Esophagus muscularis mucosa (tissue), 4 donors: ENCODE results near the gene DENND11. TPM values are rescaled to one million over a fixed set of nuclear protein-coding genes. Genes with fewer than 3 reads are reported as not detected.

Source experiments
- DNase-seq: peaks from one replicate; pipeline ENCODE4 v3.0.0-alpha.2; 2017; ENCODE audit errors: extremely low spot score
- H3K27ac ChIP-seq, 4 donors: fragments of 200-600 bp; sonication (generic); replicated peaks in 1 of 4; 1 replicate in 3 of 4; 2 replicates in 1 of 4; pipeline ENCODE4 v1.5.1; 2016 to 2019; ENCODE audit warnings: mild to moderate bottlenecking in 1 of 4
- H3K27me3 ChIP-seq, 4 donors: fragments of 200-600 bp; sonication (generic); one replicate each; pipeline versions ENCODE4 v1.5.1 to v1.6.0; 2016 to 2019
- H3K36me3 ChIP-seq, 4 donors: fragments of 200-600 bp; sonication (generic); one replicate each; pipeline ENCODE4 v1.5.1; 2016 to 2019
- H3K4me1 ChIP-seq, 4 donors: fragments of 200-600 bp; sonication (generic); one replicate each; pipeline ENCODE4 v1.5.1; 2016 to 2019
- H3K4me3 ChIP-seq, 4 donors: fragments of 200-600 bp; sonication (generic); 1 replicate in 2 of 4; 2 replicates in 2 of 4; pipeline ENCODE4 v1.5.1; 2016 to 2019; ENCODE audit warnings: mild to moderate bottlenecking in 4 of 4, moderate library complexity in 1 of 4
- H3K9me3 ChIP-seq, 4 donors: fragments of 200-600 bp; sonication (generic); 1 replicate in 3 of 4; 2 replicates in 1 of 4; pipeline ENCODE4 v1.5.1; 2016 to 2019
- EP300 ChIP-seq: sonication (generic); formaldehyde crosslinking; IDR thresholded peaks from one replicate; pipeline ENCODE4 v1.6.1; 2017; ENCODE audit warnings: antibody characterized with exemption
- POLR2A ChIP-seq: fragments of 450-650 bp; IDR thresholded peaks from one replicate; pipeline ENCODE4 v1.6.1; 2017; ENCODE audit warnings: antibody characterized with exemption, moderate library complexity, mild to moderate bottlenecking, low read depth
- POLR2AphosphoS5 ChIP-seq, 2 donors: sonication (generic); formaldehyde crosslinking; IDR thresholded peaks; one replicate each; pipeline ENCODE4 v1.6.1; 2017; ENCODE audit warnings: antibody characterized with exemption in 2 of 2
- WGBS: methylation state at CpG from one replicate; pipeline ENCODE4 v1.1.5; 2018; 5-methylcytosine and 5-hydroxymethylcytosine counted together
- intact Hi-C: fragments of 100-400 bp; cut with DNase I; formaldehyde crosslinking; loops from one replicate; pipeline ENCODE4 v1.15.1; 2023
- total RNA-seq, 4 donors: library from RNA; depleted of rRNA; stranded (reverse); fragments of >200 nt; gene quantifications; one replicate each; pipeline versions ENCODE4 v1.1.0 to v1.2.1, GENCODE V29; 2016
- TF ChIP-seq, protein P1 (sequence below), 3 experiments: fragments of 200-600 bp in 2 of 3; fragments of 450-650 bp in 1 of 3; sonication (generic) in 2 of 3; IDR thresholded peaks; one replicate each; pipeline ENCODE4 v1.5.1; 2017 to 2019; ENCODE audit warnings: antibody characterized with exemption in 3 of 3, mild to moderate bottlenecking in 2 of 3, moderate library complexity in 1 of 3

The DENND11 gene
- total RNA-seq, 4 donors from 2014 or later, result 14.9 to 25.4 (median 16.3) TPM

DNA sequence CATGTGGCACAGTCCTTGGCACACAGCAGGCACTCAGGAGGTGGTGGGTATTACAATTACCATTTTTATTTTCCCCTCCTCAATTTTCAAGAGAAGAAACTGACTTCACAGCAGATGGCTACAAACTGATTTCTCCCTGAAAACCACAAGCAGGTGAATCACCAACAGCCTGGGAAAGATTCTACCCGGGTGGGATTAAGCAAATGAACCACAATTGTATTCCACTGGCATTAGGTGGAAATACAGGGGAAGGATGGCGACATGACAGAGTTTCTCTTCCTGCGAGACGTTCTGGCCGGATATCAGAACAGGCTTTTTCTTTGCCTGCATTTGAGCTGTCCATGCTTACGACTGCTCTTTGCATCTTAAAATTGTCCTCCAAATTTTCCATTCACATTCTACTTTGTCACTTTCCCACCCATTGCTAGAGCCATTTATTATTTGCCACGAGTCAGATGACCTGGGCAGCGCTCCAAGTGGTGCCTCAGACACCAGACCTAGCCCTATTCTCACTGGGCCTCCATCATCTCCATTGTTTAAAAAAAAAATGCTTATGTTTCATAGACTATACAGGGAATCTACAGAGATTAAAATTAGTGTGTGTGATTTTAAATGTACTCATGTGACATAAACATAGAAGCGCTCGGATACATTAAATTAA lies 4.6 kb downstream of the DENND11 start:
- no peak overlapping the region for H3K27ac ChIP-seq
- TF ChIP-seq POLR2A, result no peak
- no peaks in the 10 kb centered on the region for H3K9me3 ChIP-seq
- no peaks in the 10 kb centered on the region for H3K36me3 ChIP-seq
- peaks cover 20 to 57% (median 45%) of the 10 kb centered on the region in 4 donors for H3K4me1 ChIP-seq
- 62% methylated on average over 10 of the region's 10 CpGs for WGBS
- intact Hi-C loops, result no loop called here
- no peaks in the 10 kb centered on the region for H3K27me3 ChIP-seq
- no peak overlapping the region for H3K4me3 ChIP-seq
- no peak for DNase-seq

DNA sequence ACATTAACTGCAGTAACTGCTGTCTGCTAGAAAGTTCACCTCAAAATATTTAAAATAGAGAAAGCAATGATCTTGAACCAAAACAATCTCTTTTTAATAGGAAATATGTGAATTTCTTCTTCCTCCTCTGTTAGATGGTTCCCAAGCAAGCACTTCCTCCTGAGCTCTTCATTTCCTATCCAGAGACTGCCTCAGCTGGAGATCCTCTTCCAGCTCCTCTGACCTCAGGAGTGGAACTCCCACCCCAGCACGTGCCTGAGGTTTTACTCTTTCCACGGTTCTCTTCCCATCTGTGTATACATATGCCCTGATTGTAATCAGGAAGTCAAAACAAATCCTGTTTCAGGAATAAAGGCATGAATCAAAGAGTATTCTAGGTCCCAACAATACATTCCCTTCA lies 5.6 kb downstream of the DENND11 start:
- 35% methylated on average over 2 of the region's 2 CpGs for WGBS
- Histone ChIP-seq H3K27ac (no peak overlapping the region), H3K4me3 (no peak overlapping the region), H3K9me3 (no peaks in the 10 kb centered on the region), H3K4me1 (peaks cover 20 to 55% (median 44%) of the 10 kb centered on the region in 4 donors), H3K27me3 (no peaks in the 10 kb centered on the region), H3K36me3 (no peaks in the 10 kb centered on the region)
- intact Hi-C loops, result no loop called here
- TF ChIP-seq, protein P1, sequence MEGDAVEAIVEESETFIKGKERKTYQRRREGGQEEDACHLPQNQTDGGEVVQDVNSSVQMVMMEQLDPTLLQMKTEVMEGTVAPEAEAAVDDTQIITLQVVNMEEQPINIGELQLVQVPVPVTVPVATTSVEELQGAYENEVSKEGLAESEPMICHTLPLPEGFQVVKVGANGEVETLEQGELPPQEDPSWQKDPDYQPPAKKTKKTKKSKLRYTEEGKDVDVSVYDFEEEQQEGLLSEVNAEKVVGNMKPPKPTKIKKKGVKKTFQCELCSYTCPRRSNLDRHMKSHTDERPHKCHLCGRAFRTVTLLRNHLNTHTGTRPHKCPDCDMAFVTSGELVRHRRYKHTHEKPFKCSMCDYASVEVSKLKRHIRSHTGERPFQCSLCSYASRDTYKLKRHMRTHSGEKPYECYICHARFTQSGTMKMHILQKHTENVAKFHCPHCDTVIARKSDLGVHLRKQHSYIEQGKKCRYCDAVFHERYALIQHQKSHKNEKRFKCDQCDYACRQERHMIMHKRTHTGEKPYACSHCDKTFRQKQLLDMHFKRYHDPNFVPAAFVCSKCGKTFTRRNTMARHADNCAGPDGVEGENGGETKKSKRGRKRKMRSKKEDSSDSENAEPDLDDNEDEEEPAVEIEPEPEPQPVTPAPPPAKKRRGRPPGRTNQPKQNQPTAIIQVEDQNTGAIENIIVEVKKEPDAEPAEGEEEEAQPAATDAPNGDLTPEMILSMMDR (IDR thresholded peaks at IDR 0.05), result no peak
- TF ChIP-seq POLR2AphosphoS5 (IDR thresholded peaks at IDR 0.05) (no peak), POLR2A (no peak), EP300 (no peak)
- no peak for DNase-seq

DNA sequence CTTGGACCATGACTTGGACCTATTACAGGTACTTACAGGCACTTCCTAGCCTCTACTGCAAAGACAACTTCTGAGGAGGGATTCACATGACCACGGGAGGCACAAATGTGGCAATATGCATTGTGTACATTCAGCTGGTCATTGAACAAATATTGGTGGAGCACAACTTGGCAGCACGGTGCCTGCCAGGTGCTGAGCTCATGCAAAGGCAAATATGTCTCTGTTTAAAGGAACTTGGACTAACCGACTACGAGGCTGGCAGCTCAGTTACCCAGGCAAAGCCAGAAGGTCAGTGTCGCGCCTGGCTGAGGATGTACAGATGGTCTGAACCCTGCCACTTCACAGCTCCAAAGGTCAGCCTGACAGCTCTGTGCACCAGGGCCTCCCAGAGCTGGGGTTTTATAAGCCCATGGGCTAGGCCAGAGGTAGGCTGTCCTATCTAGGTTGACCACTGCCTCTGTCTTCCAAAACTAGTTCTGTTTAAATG lies 6.1 kb downstream of the DENND11 start:
- intact Hi-C loops, result no loop called here
- WGBS, result 87% methylated on average over 6 of the region's 6 CpGs
- DNase-seq, result no peak
- Histone ChIP-seq H3K27ac (no peak overlapping the region), H3K27me3 (no peaks in the 10 kb centered on the region), H3K4me1 (peaks cover 18 to 52% (median 41%) of the 10 kb centered on the region in 4 donors), H3K36me3 (no peaks in the 10 kb centered on the region), H3K9me3 (no peaks in the 10 kb centered on the region), H3K4me3 (no peak overlapping the region)
- TF ChIP-seq POLR2A, result no peak
- TF ChIP-seq EP300, result no peak
- TF ChIP-seq, protein P1 (IDR thresholded peaks at IDR 0.05), result no peak
- no peak for TF ChIP-seq POLR2AphosphoS5 (IDR thresholded peaks at IDR 0.05)

DNA sequence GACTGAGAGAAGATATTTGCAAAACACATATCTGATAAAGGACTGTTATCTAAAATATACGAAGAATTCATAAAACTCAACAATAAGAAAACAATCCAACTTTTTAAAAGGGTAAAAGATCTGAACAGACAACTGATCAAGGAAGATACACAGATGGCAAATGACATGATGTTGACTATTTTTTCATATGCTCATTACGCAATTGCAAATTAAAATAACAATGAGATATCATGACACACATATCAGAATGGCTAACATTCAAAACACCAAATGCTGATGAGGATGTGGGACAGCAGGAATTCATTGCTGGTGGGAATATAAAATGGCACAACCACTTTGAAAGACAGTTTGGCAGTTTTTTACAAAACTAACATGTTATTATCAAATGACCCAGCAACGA lies 8.9 kb downstream of the DENND11 start:
- H3K9me3 ChIP-seq, result no peaks in the 10 kb centered on the region
- no peak for DNase-seq
- no peaks in the 10 kb centered on the region for H3K36me3 ChIP-seq
- intact Hi-C loops, result no loop called here
- no peaks in the 10 kb centered on the region for H3K27me3 ChIP-seq
- 88% methylated on average over 3 of the region's 3 CpGs for WGBS
- TF ChIP-seq POLR2A (no peak), POLR2AphosphoS5 (IDR thresholded peaks at IDR 0.05) (no peak), EP300 (no peak)
- TF ChIP-seq, protein P1 (IDR thresholded peaks at IDR 0.05), result no peak
- H3K4me3 ChIP-seq, result no peak overlapping the region
- no peak overlapping the region for H3K27ac ChIP-seq
- H3K4me1 ChIP-seq, result peaks cover 13 to 26% (median 23%) of the 10 kb centered on the region in 4 donors

DNA sequence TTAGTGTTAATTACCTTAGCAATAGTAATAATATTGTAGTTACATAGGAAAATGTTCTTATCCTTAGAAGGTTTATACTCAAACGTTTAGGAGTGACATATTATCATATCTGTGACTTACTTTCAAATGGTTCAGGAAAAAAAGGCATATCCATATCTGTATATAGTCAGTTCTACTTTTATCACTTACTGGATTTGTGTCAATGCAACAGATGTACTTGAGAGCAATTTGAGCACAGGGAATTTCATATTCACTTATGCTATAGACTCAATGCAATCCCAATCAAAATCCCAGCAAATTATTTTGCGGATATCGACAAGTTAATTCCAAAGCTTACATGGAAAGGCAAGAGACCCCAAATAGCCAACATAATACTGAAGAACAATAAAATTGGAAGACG lies 10.0 kb downstream of the DENND11 start:
- no peaks in the 10 kb centered on the region for H3K36me3 ChIP-seq
- no peak overlapping the region for H3K27ac ChIP-seq
- WGBS, result 94% methylated on average over 4 of the region's 4 CpGs
- H3K4me3 ChIP-seq, result no peak overlapping the region
- H3K27me3 ChIP-seq, result no peaks in the 10 kb centered on the region
- TF ChIP-seq, protein P1 (IDR thresholded peaks at IDR 0.05), result no peak
- no peak for TF ChIP-seq POLR2A
- TF ChIP-seq EP300, result no peak
- TF ChIP-seq POLR2AphosphoS5 (IDR thresholded peaks at IDR 0.05), result no peak
- intact Hi-C loops, result no loop called here
- H3K9me3 ChIP-seq, result no peaks in the 10 kb centered on the region
- DNase-seq, result no peak
- H3K4me1 ChIP-seq, result peaks cover 8 to 17% (median 13%) of the 10 kb centered on the region in 4 donors
